BLaER1 (cell line): ENCODE data around the gene SUFU.
A peak's percentile ranks its signal among the peaks of the same experiment; 100 is the strongest.

Experiments used
- H3K27ac ChIP-seq: shearing (Covaris generic); formaldehyde crosslinking; 2 replicates; pipeline ENCODE4 v1.8.1; 2022
- H3K27me3 ChIP-seq: shearing (Covaris generic); formaldehyde crosslinking; 2 replicates; pipeline ENCODE4 v1.8.1; 2022
- H3K36me3 ChIP-seq: shearing (Covaris generic); formaldehyde crosslinking; 2 replicates; pipeline ENCODE4 v1.8.1; 2022
- H3K4me1 ChIP-seq: shearing (Covaris generic); formaldehyde crosslinking; 2 replicates; pipeline ENCODE4 v1.8.1; 2022
- H3K4me2 ChIP-seq: shearing (Covaris generic); formaldehyde crosslinking; 2 replicates; pipeline ENCODE4 v1.8.1; 2022
- H3K4me3 ChIP-seq: shearing (Covaris generic); formaldehyde crosslinking; 2 replicates; pipeline ENCODE4 v1.8.1; 2022
- H3K9ac ChIP-seq: shearing (Covaris generic); formaldehyde crosslinking; 2 replicates; pipeline ENCODE4 v1.8.1; 2022
- H3K9me3 ChIP-seq: shearing (Covaris generic); formaldehyde crosslinking; 2 replicates; pipeline ENCODE4 v1.8.1; 2022
- H4K20me1 ChIP-seq: shearing (Covaris generic); formaldehyde crosslinking; 2 replicates; pipeline ENCODE4 v1.8.1; 2022
- Cebpa-rat ChIP-seq: shearing (Covaris generic); IDR thresholded peaks from 2 replicates; pipeline ENCODE4 v1.8.1; 2022

SUFU gene

DNA sequence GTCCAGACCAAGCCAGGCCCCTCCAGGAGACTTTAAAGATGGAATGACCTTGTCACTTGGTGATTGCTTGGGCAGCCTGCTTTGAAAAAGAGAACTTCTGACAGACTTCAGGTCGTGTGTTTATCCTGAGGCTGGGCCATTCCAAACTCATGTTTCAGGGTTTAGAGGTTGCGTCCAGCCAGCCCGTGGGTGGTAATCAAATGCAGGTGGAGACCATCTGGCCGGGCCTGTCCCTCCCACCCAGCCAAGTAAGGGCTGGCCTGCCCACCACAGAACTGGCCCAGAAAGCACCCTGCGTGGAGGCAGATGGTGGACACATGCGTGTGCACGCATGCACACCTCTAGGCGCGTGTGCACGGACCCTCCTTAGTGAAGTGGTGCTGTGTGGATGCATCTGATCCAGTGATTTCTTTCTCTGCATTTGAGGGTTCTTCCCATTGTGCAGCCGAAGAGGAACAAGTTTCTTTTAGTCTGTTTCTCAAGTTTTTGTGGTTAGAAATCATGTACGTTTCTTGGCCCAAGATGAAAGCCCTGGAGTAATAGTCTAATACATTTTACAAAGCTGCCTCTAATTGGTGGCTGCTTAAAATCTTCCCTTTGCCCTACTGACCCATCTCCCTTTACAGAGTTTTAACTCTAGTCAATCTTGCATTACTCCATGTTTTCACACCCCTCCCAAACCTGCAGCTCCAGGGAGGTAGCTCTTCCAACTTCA lies 43.0 kb downstream of the SUFU start:
- H3K9ac ChIP-seq, result no peak overlapping the region
- H3K4me1 ChIP-seq, result peaks cover 20% of the 10 kb centered on the region
- H4K20me1 ChIP-seq, result peaks cover 42% of the 10 kb centered on the region
- H3K4me2 ChIP-seq, result 0 out of 2 replicates have a peak overlapping the region, but pooled peaks have one; percentile 27
- no peak overlapping the region for H3K4me3 ChIP-seq
- H3K9me3 ChIP-seq, result no peaks in the 10 kb centered on the region
- H3K36me3 ChIP-seq, result peaks cover 38% of the 10 kb centered on the region
- TF ChIP-seq Cebpa-rat, result no peak
- no peaks in the 10 kb centered on the region for H3K27me3 ChIP-seq
- no peak overlapping the region for H3K27ac ChIP-seq

DNA sequence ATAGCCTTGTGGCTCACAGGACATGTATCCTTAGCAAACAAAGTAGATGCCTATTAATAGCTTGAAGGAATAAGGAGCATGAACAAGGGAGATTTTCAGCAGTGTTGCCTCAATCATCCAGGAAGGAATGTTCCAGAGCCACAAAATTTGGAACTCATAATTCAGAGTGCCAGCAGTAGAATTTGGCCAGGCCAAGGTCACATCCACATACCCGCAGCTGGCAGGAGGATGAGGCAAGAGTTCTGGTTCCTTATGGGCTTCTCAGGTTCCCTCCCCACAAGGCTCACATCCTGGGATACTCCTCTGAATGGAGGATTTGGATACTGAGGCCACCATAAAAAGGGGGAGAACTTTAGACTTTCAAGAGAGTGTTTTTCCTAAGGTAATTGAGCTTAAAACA lies 45.8 kb downstream of the SUFU start:
- peaks cover 20% of the 10 kb centered on the region for H3K4me1 ChIP-seq
- H3K9ac ChIP-seq, result no peak overlapping the region
- no peak overlapping the region for H3K4me3 ChIP-seq
- peaks cover 42% of the 10 kb centered on the region for H4K20me1 ChIP-seq
- H3K9me3 ChIP-seq, result no peaks in the 10 kb centered on the region
- H3K27me3 ChIP-seq, result no peaks in the 10 kb centered on the region
- no peak overlapping the region for H3K4me2 ChIP-seq
- peaks cover 57% of the 10 kb centered on the region for H3K36me3 ChIP-seq
- no peak overlapping the region for H3K27ac ChIP-seq
- TF ChIP-seq Cebpa-rat, result no peak

DNA sequence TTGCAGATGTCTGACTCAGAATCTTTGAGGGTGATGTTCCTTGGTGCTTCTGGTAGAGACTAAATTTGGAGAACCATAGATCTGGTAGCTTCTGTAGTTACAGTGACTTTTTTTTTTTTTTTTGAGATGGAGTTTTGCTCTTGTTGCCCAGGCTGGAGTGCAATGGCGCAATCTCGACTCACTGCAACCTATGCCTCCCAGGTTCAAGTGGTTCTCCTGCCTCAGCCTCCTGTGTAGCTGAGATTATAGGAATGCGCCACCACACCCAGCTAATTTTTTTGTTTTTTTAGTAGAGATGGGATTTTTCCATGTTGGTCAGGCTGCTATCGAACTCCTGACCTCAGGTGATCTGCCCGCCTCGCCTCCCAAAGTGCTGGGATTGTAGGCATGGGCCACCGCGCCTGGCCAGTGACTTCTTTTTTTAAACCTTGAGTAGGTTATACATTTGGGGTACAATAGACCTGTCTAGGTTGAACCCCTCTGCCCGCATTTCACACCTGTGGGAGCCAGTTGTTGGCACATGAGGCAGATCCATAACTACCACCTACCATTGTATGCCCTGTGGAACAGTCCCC lies 47.0 kb downstream of the SUFU start:
- H4K20me1 ChIP-seq, result peaks cover 34% of the 10 kb centered on the region
- H3K36me3 ChIP-seq, result peaks cover 53% of the 10 kb centered on the region
- H3K9ac ChIP-seq, result no peak overlapping the region
- peaks cover 15% of the 10 kb centered on the region for H3K4me1 ChIP-seq
- TF ChIP-seq Cebpa-rat, result no peak
- H3K4me3 ChIP-seq, result no peak overlapping the region
- H3K9me3 ChIP-seq, result no peaks in the 10 kb centered on the region
- H3K4me2 ChIP-seq, result no peak overlapping the region
- no peak overlapping the region for H3K27ac ChIP-seq
- H3K27me3 ChIP-seq, result no peaks in the 10 kb centered on the region

DNA sequence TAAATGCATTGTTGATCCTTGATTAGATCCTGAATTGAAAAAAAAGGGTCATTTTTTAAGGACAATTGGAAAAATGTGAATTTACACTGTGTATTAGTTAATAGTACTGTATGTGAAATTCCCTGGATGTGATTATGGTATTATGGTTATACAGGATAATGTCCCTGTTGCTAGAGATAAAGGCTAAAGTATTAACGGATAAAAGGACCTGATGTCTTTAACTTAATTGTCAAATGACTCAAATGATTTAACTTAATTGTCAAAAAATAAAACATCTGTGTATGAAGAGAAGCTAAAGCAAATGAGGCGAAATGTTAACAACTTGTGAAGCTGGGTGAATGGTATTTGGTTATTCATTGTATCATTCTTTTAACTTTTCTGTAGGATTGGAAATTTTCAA lies 48.8 kb downstream of the SUFU start:
- peaks cover 52% of the 10 kb centered on the region for H3K36me3 ChIP-seq
- no peaks in the 10 kb centered on the region for H3K9me3 ChIP-seq
- no peak for TF ChIP-seq Cebpa-rat

DNA sequence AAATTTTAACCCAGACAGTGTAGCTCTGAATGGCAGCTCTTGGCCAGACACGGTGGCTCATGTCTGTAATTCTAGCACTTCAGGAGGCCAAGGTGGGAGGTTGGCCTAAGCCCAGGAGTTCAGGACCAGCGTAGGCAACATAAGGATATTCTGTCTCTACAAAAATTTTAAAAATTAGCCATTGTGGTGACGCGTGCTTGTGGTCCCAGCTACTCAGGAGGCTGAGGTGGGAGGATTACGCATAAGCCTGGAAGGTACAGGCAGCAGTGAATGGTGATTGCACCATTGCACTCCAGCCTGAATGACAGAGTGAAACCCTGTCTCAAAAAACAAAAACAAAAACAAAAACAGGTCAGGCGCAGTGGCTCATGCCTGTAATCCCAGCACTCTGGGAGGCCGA lies 50.0 kb downstream of the SUFU start:
- Histone ChIP-seq H3K4me1 (no peaks in the 10 kb centered on the region), H3K9ac (no peak overlapping the region), H3K27ac (no peak overlapping the region), H3K36me3 (peaks cover 60% of the 10 kb centered on the region), H3K4me3 (no peak overlapping the region), H3K27me3 (no peaks in the 10 kb centered on the region), H4K20me1 (peaks cover 10% of the 10 kb centered on the region), H3K9me3 (no peaks in the 10 kb centered on the region), H3K4me2 (no peak overlapping the region)
- TF ChIP-seq Cebpa-rat, result no peak

More for the DNA sequence above, 48.8 kb downstream of the SUFU start:
- Histone ChIP-seq H3K27me3 (no peaks in the 10 kb centered on the region), H3K4me1 (no peaks in the 10 kb centered on the region), H3K9ac (no peak overlapping the region), H3K4me3 (no peak overlapping the region), H3K27ac (no peak overlapping the region), H4K20me1 (peaks cover 15% of the 10 kb centered on the region), H3K4me2 (no peak overlapping the region)

DNA sequence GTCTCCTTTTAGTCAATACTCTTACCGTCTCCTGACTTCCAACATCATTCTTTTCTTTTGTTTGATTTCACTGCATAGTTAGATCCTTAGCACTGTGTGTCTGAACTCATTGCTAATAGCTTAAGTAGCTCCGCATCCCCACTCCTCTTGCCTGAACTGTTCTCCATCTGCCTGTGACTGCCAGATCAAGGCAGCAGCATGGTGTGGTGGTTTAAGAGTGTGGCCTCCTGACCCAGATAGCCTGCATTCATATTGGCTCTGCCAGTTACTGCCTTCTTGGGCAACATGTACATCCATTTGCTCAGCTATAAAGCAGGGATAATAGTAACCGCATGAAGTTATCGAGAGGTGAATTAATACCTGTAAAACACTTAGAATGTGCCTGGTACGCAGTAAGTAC lies 50.8 kb downstream of the SUFU start:
- H3K4me1 ChIP-seq, result no peaks in the 10 kb centered on the region
- H3K4me2 ChIP-seq, result no peak overlapping the region
- H4K20me1 ChIP-seq, result peaks cover 10% of the 10 kb centered on the region; the same call in 1 of the 2 replicates
- TF ChIP-seq Cebpa-rat, result no peak
- H3K9me3 ChIP-seq, result no peaks in the 10 kb centered on the region
- no peak overlapping the region for H3K4me3 ChIP-seq
- no peaks in the 10 kb centered on the region for H3K27me3 ChIP-seq
- no peak overlapping the region for H3K9ac ChIP-seq
- H3K36me3 ChIP-seq, result peaks cover 52% of the 10 kb centered on the region
- no peak overlapping the region for H3K27ac ChIP-seq

DNA sequence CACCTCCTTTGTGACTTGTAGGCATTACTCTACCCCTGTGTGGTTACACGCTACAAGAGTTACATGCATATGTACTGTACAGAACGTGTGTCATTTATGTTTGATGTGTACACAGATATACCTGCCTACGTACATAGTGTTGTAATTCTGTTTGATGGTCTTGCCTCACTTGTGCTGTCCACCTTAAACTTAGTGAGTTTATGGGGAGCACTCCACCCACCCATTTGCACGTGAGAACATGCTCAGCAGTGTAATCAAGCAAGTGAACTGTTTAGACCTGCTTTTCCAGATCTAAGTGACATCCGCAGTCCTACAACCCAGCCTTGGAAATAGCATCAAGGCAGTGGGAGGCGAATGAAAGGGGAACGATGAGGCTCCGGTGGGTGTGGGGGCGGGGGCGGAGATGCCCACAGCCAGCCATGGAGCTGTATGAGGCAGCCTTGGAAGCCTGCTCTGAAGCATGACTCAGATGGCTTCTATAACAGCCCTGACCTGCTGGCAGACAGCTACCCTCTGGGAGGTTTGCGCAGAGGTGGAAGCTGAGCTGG lies 52.1 kb downstream of the SUFU start:
- no peak overlapping the region for H3K4me3 ChIP-seq
- H3K9ac ChIP-seq, result no peak overlapping the region
- no peak for TF ChIP-seq Cebpa-rat
- no peaks in the 10 kb centered on the region for H3K9me3 ChIP-seq
- H3K27me3 ChIP-seq, result no peaks in the 10 kb centered on the region
- peaks cover 39% of the 10 kb centered on the region for H3K36me3 ChIP-seq
- H3K4me1 ChIP-seq, result no peaks in the 10 kb centered on the region
- no peak overlapping the region for H3K27ac ChIP-seq
- H4K20me1 ChIP-seq, result peaks cover 10% of the 10 kb centered on the region; the same call in 1 of the 2 replicates
- no peak overlapping the region for H3K4me2 ChIP-seq

DNA sequence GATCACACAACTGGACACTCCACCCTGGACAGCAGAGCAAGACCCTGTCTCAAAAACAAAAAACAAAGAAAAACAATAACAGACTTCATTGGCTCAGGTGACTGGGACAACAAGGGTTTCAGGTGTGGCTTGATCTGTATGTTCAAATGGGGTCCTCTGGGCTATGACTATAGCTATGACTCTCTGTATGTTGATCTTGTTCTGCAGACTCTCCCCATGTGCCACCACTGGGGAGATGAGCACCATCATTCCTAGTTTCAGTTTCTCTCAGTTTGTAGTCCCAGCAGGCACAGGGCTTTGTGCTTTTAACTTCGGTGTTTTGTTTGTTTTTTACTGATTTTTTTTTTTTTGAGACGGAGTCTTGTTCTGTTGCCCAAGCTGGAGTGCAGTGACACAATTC lies 53.8 kb downstream of the SUFU start:
- TF ChIP-seq Cebpa-rat, result no peak
- no peaks in the 10 kb centered on the region for H3K9me3 ChIP-seq
- no peak overlapping the region for H3K4me3 ChIP-seq
- no peak overlapping the region for H3K4me2 ChIP-seq
- no peak overlapping the region for H3K27ac ChIP-seq
- no peaks in the 10 kb centered on the region for H3K4me1 ChIP-seq
- no peak overlapping the region for H3K9ac ChIP-seq
- H4K20me1 ChIP-seq, result peaks cover 13% of the 10 kb centered on the region; the same call in 1 of the 2 replicates
- peaks cover 35% of the 10 kb centered on the region for H3K36me3 ChIP-seq
- H3K27me3 ChIP-seq, result no peaks in the 10 kb centered on the region

DNA sequence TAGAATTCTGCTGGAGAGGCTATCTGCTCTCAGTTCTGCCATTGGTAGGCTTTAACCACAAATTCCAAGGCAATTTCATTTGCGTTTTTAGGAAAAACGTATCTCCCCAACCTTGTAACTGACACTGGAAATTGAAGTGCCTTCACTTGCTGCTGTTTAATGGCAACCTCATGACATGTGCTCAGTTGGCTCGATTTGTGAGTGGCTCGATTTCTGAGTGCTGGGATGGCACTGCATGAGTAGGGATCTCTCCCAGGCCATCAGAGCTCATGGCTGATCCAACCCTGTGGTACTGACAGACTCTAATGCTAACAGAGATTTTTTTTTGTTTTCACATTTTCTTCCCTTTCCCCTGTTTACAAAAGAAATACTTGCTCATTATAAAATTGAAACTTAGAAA lies 56.0 kb downstream of the SUFU start:
- Histone ChIP-seq H4K20me1 (peaks cover 29% of the 10 kb centered on the region; the same call in 1 of the 2 replicates), H3K27me3 (no peaks in the 10 kb centered on the region), H3K9ac (no peak overlapping the region), H3K4me1 (no peaks in the 10 kb centered on the region), H3K4me2 (no peak overlapping the region), H3K4me3 (no peak overlapping the region), H3K9me3 (no peaks in the 10 kb centered on the region), H3K36me3 (peaks cover 35% of the 10 kb centered on the region), H3K27ac (no peak overlapping the region)
- no peak for TF ChIP-seq Cebpa-rat

DNA sequence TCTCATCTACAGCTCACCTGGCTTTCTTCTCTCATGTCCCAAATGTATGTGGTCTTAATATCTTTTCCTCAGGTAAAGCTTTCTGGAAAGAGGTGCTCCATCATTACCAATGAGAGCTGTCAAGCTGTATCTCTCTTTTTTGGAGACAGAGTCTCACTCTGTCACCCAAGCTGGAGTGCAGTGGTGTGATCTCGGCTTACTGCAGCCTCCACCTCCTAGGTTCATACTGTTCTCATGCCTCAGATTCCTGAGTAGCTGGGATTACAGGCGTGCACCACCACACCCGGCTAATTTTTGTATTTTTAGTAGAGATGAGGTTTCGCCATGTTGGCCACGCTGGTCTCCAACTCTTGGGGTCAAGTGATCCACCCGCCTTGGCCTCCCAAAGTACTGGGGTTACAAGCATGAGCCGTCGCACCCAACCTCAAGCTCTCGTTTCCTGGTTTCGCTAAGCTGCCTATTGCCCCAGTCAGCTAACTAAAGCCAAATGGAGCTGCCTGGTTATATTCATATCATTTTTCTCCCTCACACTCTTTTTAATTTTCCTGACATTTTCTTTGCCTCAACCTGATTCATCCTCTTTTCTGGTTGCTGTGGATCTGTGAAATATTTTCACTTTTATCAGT lies 60.5 kb downstream of the SUFU start:
- H4K20me1 ChIP-seq, result peaks cover 30% of the 10 kb centered on the region; the same call in 1 of the 2 replicates
- H3K9ac ChIP-seq, result no peak overlapping the region

More for the DNA sequence above, 60.5 kb downstream of the SUFU start:
- H3K27me3 ChIP-seq, result no peaks in the 10 kb centered on the region
- H3K4me2 ChIP-seq, result no peak overlapping the region
- H3K9me3 ChIP-seq, result no peaks in the 10 kb centered on the region
- no peak for TF ChIP-seq Cebpa-rat
- no peak overlapping the region for H3K4me3 ChIP-seq
- no peak overlapping the region for H3K27ac ChIP-seq
- H3K36me3 ChIP-seq, result peaks cover 30% of the 10 kb centered on the region; the same call in 1 of the 2 replicates
- no peaks in the 10 kb centered on the region for H3K4me1 ChIP-seq
